Mucosa of rectum (tissue), 2 donors: ENCODE measurements around the gene SPINK14.

Experiments
- H3K27ac ChIP-seq, 2 donors: one replicate each; pipeline ENCODE4 v1.7.0; 2013; ENCODE audit warnings: inconsistent platforms in 2 of 2, low read depth in 2 of 2, low read length in 2 of 2
- H3K27me3 ChIP-seq, 2 donors: one replicate each; pipeline ENCODE4 v1.7.0; 2013; ENCODE audit warnings: low read length in 2 of 2; ENCODE audit not compliant: control insufficient read depth in 2 of 2, insufficient read depth in 2 of 2
- H3K36me3 ChIP-seq, 2 donors: one replicate each; pipeline ENCODE4 v1.7.0; 2013; ENCODE audit warnings: low read length in 2 of 2; ENCODE audit not compliant: control insufficient read depth in 2 of 2, insufficient read depth in 2 of 2
- H3K4me1 ChIP-seq, 2 donors: one replicate each; pipeline ENCODE4 v1.7.0; 2013; ENCODE audit warnings: low read length in 2 of 2, mild to moderate bottlenecking in 1 of 2; ENCODE audit not compliant: control insufficient read depth in 2 of 2, insufficient read depth in 2 of 2
- H3K4me3 ChIP-seq, 2 donors: one replicate each; pipeline ENCODE4 v1.7.0; 2013; ENCODE audit warnings: low read length in 2 of 2
- H3K9ac ChIP-seq, 2 donors: one replicate each; pipeline ENCODE4 v1.7.0; 2013; ENCODE audit warnings: low read length in 2 of 2, low read depth in 1 of 2, mild to moderate bottlenecking in 1 of 2
- H3K9me3 ChIP-seq, 2 donors: one replicate each; pipeline ENCODE4 v1.7.0; 2013; ENCODE audit warnings: low read length in 2 of 2; ENCODE audit not compliant: control insufficient read depth in 2 of 2
- donor health status: healthy.
- donor health status: Normal muscosa, but diverticular disease.

The SPINK14 gene

DNA sequence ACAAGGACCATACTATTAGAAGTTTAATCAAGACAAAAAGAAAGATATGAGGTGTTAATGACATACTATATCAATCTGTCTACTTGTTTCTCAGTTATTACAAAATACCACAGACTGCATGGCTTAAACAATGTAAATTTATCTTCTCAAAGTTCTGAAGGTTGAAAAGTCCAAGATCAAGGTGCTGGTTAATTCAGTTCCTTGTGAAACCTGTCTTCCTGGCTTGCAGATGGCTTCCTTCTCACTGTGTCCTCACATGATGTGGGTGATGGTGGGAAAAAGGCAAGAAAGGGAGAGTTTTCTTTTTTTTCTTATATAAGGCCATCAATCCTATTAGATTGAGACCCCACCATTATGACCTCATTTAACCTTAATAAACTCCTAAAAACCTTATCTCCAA is 15.6 kb upstream of the SPINK14 start:
- Histone ChIP-seq H3K4me1 (peaks cover 0 to 3% of the 10 kb centered on the region in 2 donors), H3K36me3 (no peaks in the 10 kb centered on the region), H3K9ac (no peak overlapping the region), H3K27me3 (no peaks in the 10 kb centered on the region), H3K9me3 (no peaks in the 10 kb centered on the region), H3K27ac (no peak overlapping the region), H3K4me3 (no peak overlapping the region)

- Histone ChIP-seq H3K4me3 (no peak overlapping the region), H3K27ac (no peak overlapping the region), H3K9ac (no peak overlapping the region), H3K4me1 (no peaks in the 10 kb centered on the region), H3K27me3 (no peaks in the 10 kb centered on the region), H3K9me3 (no peaks in the 10 kb centered on the region), H3K36me3 (no peaks in the 10 kb centered on the region)
Measured at GRCh38 chr5:148156609-148157008, 11.7 kb upstream of the SPINK14 start.

GRCh38 chr5:148162038-148162437 is 6.3 kb upstream of the SPINK14 start:
- Histone ChIP-seq H3K27me3 (no peaks in the 10 kb centered on the region), H3K4me3 (no peak overlapping the region), H3K9me3 (no peaks in the 10 kb centered on the region), H3K9ac (no peak overlapping the region), H3K27ac (no peak overlapping the region), H3K36me3 (no peaks in the 10 kb centered on the region), H3K4me1 (no peaks in the 10 kb centered on the region)

DNA sequence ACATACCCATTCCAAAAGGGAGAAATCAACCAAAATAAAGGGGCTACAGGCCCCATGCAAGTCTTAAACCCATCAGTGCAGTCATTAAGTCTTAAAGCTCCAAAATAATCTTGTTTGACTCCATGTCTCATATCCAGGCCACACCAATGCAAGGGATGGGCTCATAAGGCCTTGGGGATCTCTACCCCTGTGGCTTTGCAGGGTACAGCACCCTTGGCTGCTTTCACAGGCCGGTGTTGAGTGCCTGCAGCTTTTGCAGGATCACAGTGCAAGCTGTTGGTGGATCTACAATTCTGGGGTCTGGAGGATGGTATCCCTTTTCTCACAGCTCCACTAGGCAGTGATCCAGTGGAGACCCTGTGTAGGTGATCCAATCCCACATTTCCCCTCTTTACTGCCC is 5.0 kb upstream of the SPINK14 start:
- H3K9ac ChIP-seq: no peak overlapping the region
- no peak overlapping the region for H3K4me3 ChIP-seq
- H3K27ac ChIP-seq: no peak overlapping the region
- H3K9me3 ChIP-seq: no peaks in the 10 kb centered on the region
- H3K36me3 ChIP-seq: no peaks in the 10 kb centered on the region
- no peaks in the 10 kb centered on the region for H3K4me1 ChIP-seq
- no peaks in the 10 kb centered on the region for H3K27me3 ChIP-seq

DNA sequence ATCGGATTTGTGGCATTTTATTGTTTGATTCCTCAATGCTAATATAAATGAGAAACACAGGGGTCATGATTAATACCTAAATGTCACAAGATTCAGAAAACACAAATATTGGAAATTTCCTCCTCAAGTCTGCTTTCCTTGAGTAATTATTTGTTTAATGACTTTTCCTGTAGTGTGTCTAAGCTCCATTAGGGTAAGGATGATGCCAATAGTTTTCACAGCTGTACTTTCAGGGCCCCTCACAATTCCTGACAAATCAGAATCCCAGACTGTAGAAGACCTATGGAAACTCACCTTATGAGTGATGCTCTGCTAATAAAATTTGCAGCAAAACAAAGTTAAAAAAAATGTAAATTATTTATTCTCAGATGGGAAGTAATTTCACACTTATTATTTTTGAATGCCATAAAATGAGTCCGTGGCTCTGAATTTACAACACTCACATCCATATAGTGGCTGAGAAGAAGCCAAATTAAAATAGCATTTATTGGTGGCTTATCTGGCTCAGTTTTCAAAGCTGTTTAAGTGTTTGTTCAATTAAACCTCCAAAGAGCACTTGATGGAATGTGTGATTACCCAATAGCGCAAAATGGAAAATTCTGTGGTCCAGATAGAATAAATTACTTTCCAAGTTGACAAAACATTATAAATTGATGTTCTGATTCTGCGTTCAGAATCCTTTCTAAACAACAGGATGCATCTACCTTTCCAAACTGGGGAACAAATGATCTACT is 1.6 kb upstream of the SPINK14 start:
- Histone ChIP-seq H3K4me1 (no peaks in the 10 kb centered on the region), H3K4me3 (no peak overlapping the region), H3K9ac (no peak overlapping the region), H3K27ac (no peak overlapping the region), H3K27me3 (no peaks in the 10 kb centered on the region), H3K9me3 (no peaks in the 10 kb centered on the region), H3K36me3 (no peaks in the 10 kb centered on the region)

DNA sequence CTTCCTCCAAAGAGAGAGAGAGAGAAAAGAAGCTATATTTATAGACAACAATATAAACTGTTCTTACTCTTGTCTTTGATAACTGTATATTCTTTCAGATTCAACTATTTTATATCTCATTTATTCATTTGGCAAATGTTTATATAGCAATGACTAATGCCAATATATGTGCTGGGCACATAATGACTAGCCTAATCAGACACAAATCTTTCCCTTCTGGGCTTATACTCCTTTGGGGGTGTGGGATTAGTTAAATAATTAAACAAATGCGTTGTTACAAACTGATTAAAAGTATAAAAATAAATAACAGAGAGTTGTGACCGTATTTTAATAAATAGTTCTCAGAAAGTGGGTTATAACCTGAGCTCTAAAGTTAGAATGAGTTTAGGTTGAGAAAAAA is 4.0 kb downstream of the SPINK14 start:
- Histone ChIP-seq H3K9me3 (no peaks in the 10 kb centered on the region), H3K27ac (no peak overlapping the region), H3K36me3 (no peaks in the 10 kb centered on the region), H3K27me3 (no peaks in the 10 kb centered on the region), H3K4me1 (no peaks in the 10 kb centered on the region), H3K4me3 (no peak overlapping the region), H3K9ac (no peak overlapping the region)

DNA sequence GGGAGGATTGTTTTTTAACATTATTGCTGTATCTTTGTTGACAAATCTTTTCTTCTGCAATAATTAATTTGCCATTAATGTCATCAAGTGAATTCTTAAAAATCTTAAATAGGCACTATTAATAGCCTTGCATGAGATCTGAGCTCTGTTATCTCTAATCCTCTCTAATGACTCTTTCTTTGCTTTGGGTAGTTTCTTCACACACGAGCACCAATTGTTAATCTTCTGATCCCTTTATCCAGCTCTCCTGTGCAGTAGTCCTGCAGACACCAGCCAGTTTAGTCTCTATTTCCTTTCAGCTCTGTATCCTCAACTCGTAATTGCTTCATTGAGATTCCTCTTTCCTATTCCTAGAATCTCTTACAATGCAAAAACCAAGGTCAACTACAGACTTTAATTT is 8.1 kb downstream of the SPINK14 start:
- Histone ChIP-seq H3K4me1 (no peaks in the 10 kb centered on the region), H3K36me3 (no peaks in the 10 kb centered on the region), H3K27me3 (no peaks in the 10 kb centered on the region), H3K9ac (no peak overlapping the region), H3K27ac (no peak overlapping the region), H3K9me3 (no peaks in the 10 kb centered on the region), H3K4me3 (no peak overlapping the region)

GRCh38 chr5:148177207-148177606 is 8.9 kb downstream of the SPINK14 start:
- H3K27me3 ChIP-seq: no peaks in the 10 kb centered on the region
- no peak overlapping the region for H3K9ac ChIP-seq
- H3K36me3 ChIP-seq: no peaks in the 10 kb centered on the region
- no peaks in the 10 kb centered on the region for H3K9me3 ChIP-seq
- H3K4me1 ChIP-seq: no peaks in the 10 kb centered on the region
- no peak overlapping the region for H3K27ac ChIP-seq
- H3K4me3 ChIP-seq: no peak overlapping the region

- H3K4me1 ChIP-seq: no peaks in the 10 kb centered on the region
- no peak overlapping the region for H3K9ac ChIP-seq
- H3K9me3 ChIP-seq: no peaks in the 10 kb centered on the region
- H3K4me3 ChIP-seq: no peak overlapping the region
- no peak overlapping the region for H3K27ac ChIP-seq
- H3K36me3 ChIP-seq: no peaks in the 10 kb centered on the region
- no peaks in the 10 kb centered on the region for H3K27me3 ChIP-seq
Measured at GRCh38 chr5:148179234-148179824, 11.0 kb downstream of the SPINK14 start.

DNA sequence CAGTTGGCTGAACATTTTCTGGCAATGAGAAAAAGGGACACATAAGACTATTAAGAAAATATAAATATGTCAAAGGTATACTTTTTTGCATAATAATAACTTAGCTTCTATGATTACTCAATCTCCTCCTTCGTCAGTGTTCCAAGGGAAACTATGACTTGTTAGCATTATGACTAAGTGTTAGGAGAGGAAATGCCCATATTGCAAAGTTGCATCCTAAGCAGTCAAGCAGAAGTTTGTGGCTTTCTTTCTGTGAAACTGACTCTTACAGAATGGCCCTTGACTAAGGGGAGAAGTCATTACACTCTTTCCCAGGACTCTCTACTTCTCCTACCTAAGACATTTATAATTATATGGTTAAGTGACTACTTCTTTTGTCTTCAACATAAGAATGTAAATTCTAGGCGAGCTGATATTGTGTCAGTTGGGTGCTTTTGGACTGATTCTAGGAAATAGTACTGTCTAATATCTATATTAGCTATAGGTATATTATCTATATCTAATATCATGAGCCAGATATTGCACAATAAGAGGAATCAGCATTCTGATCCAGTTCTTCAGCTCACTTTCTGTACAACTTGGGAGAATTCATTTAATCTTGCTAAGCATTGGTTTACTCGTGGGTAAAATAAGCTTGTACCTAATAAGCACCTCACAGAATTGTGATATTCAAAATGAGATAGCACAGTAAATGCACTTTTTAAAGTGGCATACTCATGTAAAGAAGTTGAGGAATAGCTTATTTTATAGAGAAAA is 18.1 kb downstream of the SPINK14 start:
- no peak overlapping the region for H3K9ac ChIP-seq
- no peaks in the 10 kb centered on the region for H3K27me3 ChIP-seq
- no peak overlapping the region for H3K4me3 ChIP-seq
- no peaks in the 10 kb centered on the region for H3K9me3 ChIP-seq
- no peaks in the 10 kb centered on the region for H3K36me3 ChIP-seq
- no peak overlapping the region for H3K27ac ChIP-seq
- H3K4me1 ChIP-seq: no peaks in the 10 kb centered on the region
